Fibroblast of lung (primary cell): ENCODE data around the gene SNRPA1.

ENCODE experiments used
- EZH2 ChIP-seq: IDR thresholded peaks from 2 replicates; pipeline ENCODE4 v1.5.1; 2012; ENCODE audit warnings: low read length, control low read depth, mild to moderate bottlenecking; ENCODE audit errors: missing control alignments
- TF ChIP-seq, protein P1 (sequence below), 2 donors: IDR thresholded peaks in 1 of 2; conservative IDR thresholded peaks in 1 of 2; 1 replicate in 1 of 2; 2 replicates in 1 of 2; pipeline ENCODE4 v1.5.1; 2011 to 2012; ENCODE audit warnings: low read length in 2 of 2, control low read depth in 1 of 2, inconsistent platforms in 1 of 2, low read depth in 1 of 2, mild to moderate bottlenecking in 1 of 2

- TF ChIP-seq, protein P1, sequence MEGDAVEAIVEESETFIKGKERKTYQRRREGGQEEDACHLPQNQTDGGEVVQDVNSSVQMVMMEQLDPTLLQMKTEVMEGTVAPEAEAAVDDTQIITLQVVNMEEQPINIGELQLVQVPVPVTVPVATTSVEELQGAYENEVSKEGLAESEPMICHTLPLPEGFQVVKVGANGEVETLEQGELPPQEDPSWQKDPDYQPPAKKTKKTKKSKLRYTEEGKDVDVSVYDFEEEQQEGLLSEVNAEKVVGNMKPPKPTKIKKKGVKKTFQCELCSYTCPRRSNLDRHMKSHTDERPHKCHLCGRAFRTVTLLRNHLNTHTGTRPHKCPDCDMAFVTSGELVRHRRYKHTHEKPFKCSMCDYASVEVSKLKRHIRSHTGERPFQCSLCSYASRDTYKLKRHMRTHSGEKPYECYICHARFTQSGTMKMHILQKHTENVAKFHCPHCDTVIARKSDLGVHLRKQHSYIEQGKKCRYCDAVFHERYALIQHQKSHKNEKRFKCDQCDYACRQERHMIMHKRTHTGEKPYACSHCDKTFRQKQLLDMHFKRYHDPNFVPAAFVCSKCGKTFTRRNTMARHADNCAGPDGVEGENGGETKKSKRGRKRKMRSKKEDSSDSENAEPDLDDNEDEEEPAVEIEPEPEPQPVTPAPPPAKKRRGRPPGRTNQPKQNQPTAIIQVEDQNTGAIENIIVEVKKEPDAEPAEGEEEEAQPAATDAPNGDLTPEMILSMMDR (conservative IDR thresholded peaks at IDR 0.05 in 1 of 2, IDR thresholded peaks at IDR 0.05 in 1 of 2; ENCODE audit: low read depth in 1 of 2, low read length in 2 of 2), result no peak
- TF ChIP-seq EZH2, result no peak
Observed at GRCh38 chr15:101329867-101330380, 34.9 kb upstream of the SNRPA1 start.
